Activated effector memory CD4-positive, alpha-beta T cell treated with Interleukin-2 at 50 U/mL for 16 hours (primary cell): Measurements from ENCODE around the gene XPR1.
"Not testable (repeated sequence)": the region's sequence is repeated elsewhere in the genome, so short reads cannot be mapped to it uniquely, and the experiment has no call there.

Source experiments
- DNase-seq: peaks from one replicate; pipeline ENCODE4 v3.0.0-alpha.2; 2020

XPR1 gene

DNA sequence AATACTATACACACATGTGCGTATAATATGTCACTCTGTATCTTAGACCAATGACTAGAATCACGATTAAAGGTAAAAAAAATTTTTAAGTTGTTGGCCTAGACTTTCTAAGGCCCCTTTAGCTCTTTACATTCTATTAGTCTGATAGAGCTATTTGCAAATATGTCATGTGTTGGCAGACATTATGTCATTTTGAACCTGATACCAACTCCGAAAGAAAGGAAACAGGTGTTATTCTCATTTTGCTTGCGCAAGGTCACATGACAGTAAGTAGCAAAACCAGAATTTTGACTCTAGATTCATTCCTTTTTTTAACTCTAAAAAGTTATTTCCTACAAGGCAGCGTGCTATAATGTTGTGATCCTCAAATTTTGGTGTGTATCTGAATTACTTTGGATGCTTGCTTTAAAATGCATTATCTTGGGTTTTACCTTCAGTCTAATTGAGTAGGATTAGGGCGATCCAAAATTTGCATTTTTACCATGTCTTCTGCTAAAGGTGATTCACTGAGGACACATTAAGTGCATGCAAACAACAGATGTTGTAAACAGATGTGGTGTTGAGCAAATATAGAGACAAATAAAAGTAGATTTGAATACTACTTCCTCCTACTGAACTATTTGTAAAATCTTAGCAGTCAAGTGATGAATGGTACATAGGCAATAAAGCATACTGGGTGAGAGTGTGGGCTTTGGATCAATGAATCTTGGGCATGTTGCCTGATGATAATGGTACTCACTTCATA lies 217.4 kb downstream of the XPR1 start:
- no peak for DNase-seq

DNA sequence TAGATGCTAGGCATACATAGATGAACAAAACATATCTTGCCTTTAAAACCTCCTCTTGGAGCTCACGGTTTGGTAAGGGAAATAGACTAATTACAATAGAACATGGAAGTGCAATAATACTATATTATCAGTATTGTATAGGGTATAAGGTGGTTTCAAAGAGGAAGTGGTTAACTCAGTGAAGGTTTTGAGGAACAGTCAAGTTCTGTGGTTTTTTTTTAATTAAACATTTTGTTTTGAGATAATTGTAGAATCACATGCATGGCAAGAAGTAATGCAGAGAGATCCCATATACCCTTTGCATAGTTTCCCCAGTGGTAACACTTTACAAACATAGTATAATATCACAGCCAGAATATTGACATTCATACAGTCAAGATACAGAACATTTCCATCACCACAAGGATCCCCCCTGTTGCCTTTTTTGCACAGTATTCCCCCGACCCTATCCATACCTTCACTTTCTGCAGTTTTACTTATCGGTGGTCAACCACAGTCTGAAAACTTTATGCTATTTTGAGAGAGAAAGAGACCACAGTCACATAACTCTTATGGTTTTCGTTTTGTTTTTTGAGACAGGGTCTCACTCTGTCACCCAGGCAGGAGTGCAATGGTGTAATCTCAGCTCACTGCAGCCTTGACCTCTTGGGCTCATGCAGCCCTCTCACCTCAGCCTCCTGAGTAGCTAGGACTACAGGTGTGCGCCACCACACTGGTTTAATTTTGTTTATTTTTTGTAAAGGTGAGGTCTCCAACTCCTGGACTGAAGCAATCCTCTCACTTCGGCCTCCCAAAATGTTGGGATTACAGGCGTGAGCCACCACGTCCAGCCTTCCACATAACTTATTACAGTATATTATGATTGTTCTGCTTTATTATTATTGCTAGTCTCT lies 220.4 kb downstream of the XPR1 start:
- DNase-seq: no peak

DNA sequence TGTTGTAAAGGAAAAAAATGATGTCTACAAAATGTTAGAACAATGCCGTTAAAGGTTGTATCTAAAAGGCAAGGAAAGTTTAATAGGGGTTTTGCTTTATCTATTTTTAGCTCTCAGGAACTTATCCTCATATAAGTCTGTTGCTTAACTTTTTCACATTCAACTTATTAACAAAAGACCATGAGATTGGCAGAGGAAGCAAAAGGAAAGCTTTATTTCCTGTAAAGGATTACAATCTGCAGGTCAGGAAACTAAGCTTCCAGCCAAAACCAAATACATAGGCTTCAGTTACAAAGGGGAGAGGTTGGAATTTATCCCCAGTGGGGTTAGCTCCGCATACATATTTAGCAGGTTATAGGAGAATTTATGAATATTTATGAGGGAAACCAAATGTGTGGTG lies 222.2 kb downstream of the XPR1 start:
- no peak for DNase-seq

DNA sequence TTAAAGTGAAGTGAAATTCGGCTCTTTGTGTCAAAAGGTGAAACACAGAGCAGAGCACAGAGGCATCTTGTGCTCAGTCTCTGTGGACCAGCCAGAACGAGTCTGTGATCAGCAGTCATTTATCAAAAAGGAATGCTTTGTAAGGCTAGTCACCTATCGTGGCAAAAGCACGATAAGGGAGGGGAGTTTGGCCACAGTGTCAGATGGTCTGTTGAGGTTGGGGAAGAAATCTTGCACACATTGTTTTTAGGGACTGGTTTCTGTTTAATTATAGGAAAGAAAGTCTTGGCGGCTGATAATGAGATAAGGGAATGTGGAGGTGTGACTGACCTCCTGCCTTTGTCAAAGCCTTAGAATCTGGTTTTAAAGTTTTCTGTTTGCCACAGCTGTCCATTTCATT lies 222.6 kb downstream of the XPR1 start:
- no peak for DNase-seq

DNA sequence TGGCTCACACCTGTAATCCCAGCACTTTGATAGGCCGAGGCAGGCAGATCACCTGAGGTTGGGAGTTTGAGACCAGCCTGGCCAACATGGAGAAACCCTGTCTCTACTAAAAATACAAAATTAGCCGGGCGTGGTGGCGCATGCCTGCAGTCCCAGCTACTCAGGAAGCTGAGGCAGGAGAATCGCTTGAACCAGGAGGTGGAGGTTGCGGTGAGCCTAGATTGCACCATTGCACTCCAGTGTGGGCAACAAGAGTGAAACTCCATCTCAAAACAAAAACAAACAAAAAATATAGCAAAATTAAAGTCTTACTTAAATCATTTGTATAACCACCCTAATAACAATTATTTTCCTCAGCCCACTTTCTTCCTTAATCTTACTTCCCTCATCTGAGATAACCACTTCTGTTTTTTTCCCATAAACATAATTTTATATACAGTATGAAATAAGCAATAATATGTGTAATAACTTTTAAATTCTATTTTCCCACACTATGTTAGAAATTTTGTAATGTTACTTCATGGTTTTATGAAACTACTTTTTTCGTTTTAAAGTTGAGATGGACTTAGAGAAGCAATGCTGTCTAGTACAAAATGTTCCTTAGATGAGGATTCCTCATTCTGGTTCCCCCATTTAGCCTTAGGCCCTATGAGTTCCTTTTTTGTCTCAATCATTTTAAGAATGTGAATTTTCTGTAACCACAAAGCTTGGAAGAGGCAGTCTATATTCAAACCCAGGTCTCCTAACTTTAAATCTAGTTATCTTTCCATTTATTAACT lies 226.3 kb downstream of the XPR1 start:
- not testable (repeated sequence) for DNase-seq

DNA sequence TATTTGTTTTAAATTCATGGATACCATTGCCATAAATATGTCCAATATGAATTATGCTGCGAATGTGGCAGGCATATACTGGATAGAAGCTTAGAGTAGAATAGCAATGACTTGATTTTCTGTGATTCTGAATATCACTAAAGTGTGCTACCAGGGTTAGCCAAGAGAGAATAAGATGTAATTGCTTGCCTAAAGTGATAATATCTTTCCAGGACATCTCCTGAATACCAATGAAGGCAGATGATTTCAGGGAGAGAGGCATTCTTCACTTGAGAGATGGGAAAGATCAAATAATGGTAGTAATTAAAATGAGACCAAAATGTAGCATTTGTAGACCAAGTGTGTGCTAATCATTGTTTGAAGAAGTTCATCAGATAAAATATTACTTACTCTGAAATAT lies 227.5 kb downstream of the XPR1 start:
- no peak for DNase-seq

DNA sequence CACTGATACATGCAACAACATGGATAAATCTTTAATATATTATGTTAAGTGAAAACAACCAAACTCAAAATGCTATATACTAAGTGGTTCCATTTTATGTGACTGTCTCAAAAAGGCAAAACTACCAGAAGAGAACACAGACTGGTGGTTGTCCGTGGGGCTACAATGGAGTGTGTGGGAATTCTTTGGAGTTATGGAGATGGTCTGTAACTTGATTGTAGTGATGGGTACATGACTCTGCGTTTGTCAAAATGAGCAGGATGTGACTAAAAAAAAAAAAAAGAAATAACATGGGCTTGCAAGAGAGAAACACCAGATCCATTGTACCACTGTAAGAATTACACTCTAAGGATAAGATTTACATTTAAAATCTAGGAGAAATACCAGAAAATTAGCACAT lies 228.7 kb downstream of the XPR1 start:
- no peak for DNase-seq

DNA sequence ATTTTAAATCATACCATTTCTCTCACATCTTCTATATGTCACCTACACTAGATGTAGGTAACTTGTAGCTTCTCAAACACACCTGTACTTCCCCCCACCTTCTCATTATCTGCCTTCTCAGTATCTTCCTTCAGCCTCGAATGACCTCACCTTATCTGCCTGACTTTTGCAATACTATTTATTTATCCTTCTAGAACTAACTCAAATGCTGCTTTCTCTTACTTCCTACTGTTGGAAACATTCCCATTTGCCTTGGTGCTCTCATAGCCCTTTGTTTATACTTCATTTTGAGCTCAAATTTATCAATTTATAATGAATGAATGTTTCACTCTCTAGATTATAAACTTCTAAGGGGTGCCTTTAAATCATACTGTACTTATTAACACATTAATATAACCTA lies 230.5 kb downstream of the XPR1 start:
- no peak for DNase-seq

DNA sequence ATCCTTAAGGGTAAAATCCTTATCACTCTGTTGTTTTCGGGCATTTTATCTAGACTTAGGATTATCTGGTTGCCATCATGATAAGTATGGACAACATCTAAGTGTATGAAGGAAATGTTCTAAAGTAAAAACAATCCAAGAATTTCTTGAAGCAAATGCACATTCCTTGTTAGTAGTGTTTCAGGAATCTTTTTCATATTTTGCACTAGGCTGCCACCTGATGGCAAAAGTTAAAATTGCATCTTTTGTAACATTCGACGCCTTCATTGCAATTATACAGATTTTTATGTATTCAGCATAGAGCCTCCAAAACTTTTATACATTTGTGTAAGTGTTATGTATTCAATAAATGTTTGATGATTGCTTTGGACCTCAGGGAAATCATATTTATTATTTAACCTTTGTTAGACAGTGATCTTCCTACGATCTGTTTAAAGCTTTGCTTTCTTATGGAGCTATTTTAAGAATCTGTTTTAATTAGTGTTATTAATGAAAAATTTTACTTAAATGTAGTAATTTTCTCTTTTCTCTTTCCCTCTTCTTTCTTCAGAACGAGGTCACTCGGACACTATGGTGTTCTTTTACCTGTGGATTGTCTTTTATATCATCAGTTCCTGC lies 231.4 kb downstream of the XPR1 start:
- DNase-seq: no peak

DNA sequence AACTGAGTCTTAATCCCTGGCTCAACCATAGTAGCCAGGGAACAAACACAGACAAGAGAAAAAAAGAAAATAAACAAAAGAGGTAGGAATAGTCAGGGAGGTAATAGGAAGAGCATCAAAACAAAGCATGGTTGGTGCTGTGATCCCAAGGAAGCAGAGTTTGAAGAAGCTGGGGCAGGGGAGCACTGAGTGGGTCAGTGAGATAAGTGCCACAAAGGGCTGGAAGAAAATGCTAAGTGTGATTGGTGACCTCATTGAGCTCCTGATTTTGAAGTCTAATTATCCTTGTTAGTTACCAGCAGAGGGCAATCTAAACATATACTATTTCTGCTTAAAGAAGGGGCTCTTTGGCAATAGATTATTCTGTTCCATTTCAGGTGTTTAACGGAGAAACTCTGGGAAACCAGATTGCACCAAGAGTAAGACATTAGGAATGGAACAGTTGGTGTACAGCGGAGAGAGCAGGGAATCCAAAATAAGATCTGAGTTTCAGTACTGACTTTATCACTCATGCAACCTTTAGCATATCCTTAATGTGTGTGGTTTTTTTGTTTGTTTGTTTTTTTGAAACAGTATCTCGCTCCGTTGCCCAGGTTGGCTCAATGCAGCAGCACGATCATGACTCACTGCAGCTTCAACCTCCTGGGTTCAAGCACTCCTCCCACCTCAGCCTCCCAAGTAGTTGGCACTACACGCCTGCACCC lies 250.1 kb downstream of the XPR1 start:
- DNase-seq: no peak

DNA sequence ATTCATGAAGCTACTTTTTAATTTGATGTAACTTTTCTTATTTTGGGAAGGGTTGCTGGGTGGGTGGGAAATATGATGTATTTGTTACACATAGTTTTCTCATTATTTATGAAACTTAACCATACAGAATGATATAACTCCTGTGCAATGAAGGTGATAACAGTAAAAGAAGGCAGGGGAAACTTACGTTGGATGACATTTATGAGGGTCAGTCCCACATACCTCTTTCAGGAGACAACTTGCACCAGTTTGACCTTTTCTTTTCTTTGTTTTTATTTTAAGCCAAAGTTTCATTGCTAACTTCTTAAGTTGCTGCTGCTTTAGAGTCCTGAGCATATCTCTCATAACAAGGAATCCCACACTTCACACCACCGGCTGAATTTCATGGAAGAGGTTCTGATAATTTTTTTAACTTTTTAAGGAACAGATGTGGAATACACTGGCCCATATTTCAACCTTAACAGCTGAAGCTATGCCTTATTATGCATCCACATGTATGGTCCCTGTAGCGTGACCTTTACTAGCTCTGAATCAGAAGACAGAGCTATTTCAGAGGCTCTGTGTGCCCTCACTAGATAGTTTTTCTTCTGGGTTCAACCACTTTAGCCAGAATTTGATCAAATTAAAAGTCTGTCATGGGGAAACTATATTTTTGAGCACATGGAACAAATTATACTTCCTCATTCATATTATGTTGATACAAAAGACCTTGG lies 252.9 kb downstream of the XPR1 start:
- DNase-seq: no peak

DNA sequence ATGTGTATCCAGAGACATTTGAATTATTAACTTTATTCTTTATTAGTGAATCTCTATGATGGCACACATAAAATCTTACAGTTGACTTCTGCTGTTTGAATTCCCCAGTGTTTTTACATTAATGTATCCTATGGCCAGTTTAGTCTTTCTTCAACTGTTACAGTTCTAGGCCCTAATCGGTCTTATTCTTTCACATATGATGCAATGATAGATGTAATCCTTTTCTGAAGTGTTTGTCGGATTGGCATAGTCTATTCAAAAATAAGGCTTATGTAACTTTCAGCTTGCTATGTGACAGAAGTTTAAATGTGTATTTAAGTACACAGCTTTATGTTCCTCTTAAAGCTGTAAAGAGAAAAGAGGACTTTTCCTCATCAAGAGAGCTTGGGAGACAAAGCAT lies 254.5 kb downstream of the XPR1 start:
- no peak for DNase-seq

DNA sequence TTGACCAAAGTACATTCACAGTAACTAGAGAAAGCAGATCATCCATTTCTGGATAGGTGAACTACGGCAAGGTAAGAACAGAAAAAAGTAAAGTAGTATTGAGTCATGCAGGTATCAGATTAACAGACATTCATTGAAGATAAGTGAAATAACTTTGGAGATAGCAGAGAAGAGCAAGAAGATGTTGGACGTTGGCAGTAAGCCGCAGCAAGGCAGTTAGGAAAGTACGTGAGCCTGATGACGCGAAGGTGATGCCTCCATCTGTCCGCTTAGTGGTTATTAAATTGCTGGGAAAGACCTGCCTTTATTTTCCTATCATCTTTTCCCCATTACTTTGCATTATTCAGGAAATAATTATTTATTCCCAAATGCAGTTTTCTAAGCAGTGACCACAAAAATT lies 256.0 kb downstream of the XPR1 start:
- no peak for DNase-seq

DNA sequence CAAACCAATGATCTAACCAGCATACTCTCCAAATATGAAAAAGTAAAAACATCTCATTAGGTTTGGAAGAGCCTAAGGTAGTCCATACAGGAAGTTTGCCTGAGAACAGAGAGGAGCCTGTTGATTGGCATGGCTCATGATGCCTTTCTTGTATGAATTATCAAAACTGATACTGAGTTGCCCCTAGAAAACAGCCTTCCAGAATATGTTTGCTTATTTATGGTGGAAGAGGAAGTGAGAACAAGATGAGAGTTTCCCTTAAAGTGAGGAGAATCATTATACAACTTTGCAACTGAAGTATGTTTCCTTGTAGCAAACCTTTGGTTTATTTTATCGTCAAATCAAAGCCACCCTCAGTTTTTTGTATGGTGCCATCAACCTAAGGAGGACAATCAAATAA lies 257.0 kb downstream of the XPR1 start:
- DNase-seq: no peak

DNA sequence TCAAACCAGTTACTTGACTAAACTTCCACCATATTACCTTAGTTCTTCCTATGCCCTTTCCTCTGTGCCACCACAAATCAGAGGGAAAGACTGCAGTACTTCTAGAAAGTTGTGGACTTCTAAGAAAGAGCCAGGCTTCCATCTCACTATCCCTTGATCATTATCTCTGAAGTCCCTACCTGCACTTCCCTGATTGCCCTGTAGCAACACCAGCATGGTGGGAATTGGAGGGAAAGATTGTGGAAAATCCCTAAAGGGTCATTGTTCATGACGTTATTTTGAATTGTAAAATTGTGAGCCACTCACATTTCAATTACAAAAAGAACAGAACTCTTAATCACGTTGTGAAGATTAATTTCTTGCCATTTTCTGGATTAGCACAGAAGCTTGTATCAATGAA lies 257.5 kb downstream of the XPR1 start:
- no peak for DNase-seq

DNA sequence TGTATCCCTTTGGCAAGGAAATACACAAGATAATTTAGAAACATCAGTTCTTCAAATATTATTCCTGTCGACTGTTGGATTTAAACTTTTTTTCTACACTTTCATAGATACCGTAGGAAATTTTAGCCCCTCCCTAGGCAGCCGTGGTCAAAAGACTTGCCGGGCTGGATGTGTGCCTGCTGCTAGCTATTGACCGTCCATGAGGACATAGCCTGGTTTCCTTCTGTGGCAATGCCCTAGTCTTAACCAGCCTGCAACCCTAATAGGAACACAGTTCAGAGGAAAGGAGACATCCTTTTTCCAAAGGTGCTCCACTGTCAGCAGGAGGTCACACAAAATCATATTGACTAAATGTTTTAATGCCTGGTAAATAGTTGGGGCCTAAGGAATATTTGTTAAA lies 260.4 kb downstream of the XPR1 start:
- no peak for DNase-seq

DNA sequence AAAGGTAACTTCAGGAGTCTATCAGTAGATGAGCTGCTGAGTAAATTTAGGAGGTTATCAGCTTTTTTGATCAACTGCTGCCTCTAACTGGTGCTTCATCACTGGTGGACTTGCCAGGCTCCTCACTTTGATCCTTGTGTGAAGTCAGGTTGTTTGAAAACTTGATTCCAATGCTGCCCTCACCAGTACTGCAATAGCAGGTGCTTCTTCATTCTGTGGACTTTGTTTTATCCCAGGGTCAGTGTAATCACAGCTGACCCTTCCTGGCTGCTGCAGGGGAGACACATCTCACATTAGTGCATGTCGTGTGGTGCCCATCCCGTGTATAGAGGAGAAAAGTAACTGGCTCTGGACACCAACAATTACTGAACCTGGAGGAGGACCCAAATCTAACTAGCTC lies 260.9 kb downstream of the XPR1 start:
- DNase-seq: no peak

DNA sequence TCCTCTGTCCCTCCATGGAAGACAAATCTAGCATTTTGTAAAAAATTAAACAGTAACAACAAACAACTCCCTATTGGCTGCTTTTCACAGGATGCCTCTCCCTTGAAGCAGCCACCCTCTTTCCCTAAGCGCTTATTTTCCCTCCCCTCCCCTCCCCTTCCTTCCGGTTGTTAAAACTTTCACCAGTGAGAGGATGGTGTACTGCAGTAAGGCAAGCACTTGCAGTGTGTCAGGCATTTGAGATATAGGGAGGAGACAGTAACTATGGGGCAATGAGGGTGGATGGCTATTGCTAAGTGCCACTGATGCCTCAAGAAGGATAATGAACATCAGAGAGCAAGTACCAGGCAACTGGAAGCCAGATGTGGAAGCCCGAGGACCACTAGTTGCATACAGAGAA lies 261.8 kb downstream of the XPR1 start:
- no peak for DNase-seq

DNA sequence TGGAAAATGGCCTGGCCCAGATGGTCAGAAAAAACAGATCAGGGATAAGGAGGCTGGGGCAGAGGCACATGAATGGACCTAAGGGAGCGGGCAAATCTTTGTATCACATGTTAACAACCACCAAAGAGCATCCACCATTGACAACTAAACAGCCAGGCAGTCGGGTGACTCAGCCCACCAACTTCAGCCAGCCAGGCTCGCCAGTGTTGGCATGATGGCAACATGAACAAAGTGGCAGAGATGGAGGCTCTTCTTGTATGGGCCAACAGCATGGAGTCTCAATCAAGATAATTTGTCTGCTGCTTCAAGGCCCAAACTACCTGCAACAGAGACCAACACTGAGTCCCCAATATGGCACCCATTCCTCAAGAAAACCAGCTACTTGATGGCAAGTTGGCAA lies 264.3 kb downstream of the XPR1 start:
- no peak for DNase-seq

DNA sequence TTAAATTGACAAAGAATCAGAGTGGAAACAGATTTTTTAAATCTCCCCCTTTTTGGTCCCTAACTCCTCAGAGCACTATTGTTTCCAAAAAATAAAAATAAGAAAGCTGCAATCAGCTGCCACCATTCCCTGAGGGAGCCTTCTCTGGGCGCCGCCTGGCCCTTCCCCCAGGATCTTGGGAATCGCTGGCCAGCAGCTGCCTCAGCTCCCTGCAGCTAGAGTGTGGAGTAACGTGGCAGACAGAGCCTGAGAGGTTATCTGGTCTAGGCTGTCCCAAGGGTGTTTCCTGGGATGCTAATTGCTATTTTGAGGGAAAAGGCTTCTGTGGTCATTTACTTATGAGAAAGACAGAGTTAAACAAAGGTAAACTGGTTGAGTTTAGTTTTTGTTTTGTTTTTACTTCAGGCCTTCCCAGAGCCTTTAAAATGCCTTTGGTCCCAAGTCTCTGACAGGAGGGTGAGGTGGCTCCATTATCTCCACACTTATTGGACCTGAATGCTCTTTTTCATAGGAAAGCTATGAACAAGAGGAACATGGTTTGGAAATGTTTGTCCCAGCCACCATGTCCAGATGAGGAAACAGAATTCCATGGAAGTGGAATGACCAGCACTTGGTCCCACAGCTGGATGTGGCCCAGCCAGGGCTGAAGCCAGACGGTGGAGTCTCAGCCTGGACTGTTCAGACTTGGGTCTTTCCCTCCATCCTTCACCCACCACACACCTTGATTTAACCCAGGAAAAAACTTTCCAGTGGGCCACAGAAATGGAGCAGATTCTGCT lies 266.8 kb downstream of the XPR1 start:
- no peak for DNase-seq

DNA sequence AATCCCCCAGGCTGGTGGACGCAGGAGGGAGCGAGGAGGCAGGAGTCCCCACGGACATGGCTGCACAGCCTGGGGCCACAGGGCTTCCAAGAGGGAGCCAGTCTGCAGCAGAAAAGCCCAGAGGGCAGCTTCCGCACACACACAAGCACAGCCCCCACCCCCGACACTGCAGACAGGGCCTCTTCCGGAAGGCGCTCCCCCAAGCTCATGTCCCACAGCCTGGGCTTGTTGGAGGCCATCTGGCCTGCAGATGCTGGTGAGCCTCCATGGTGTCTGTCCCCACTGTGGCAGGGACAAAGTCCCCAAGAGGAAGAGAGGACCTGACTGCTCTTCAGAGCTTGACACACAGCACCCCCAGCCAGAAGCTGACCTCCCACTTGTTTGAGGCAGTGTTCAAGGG lies 267.4 kb downstream of the XPR1 start:
- no peak for DNase-seq
